PC-3 (cell line): ENCODE data around the gene CTSF. TPM values are rescaled to one million over a fixed set of nuclear protein-coding genes. Genes with fewer than 3 reads are reported as not detected.

Source experiments
- ATAC-seq: fragments of 200-7000 bp; cut with Tn5 transposase; 2 replicates; pipeline ENCODE4 v1.9.1; 2020; ENCODE audit warnings: mild to moderate bottlenecking, moderate library complexity
- BruUV-seq: library from RNA; stranded (reverse); fragments of 400-500 nt; replicated peaks from 2 replicates; lab custom pipeline; 2021; lab: Mats Ljungman, UMichigan
- CTCF ChIA-PET: fragments of 300-600 bp; sonication (Branson Sonifier 250); formaldehyde crosslinking; loops from one replicate; lab custom pipeline; 2022; ENCODE audit warnings: antibody characterized with exemption; lab: Charles Lee
- POLR2A ChIA-PET: fragments of 300-600 bp; sonication (Branson Sonifier 250); formaldehyde crosslinking; loops from one replicate; lab custom pipeline; 2022; ENCODE audit warnings: antibody characterized with exemption; ENCODE audit not compliant: unreplicated experiment; lab: Charles Lee
- DNase-seq: peaks from one replicate; pipeline ENCODE4 v3.0.0-alpha.2; 2015
- H2AFZ ChIP-seq: fragments of 300-600 bp; sonication (generic); 2 replicates; pipeline ENCODE4 v1.6.0; 2016; ENCODE audit warnings: antibody characterized with exemption, low read length
- H3F3A ChIP-seq: fragments of 300-600 bp; sonication (generic); one replicate; pipeline ENCODE4 v1.6.0; 2017; ENCODE audit warnings: antibody characterized with exemption, low read length, control low read depth, mild to moderate bottlenecking; ENCODE audit not compliant: unreplicated experiment
- H3K27ac ChIP-seq: fragments of 300-600 bp; sonication (generic); 2 replicates; pipeline ENCODE4 v1.5.1; 2016; ENCODE audit warnings: mild to moderate bottlenecking, low read length
- H3K27me3 ChIP-seq: fragments of 300-600 bp; sonication (generic); 2 replicates; pipeline ENCODE4 v1.6.1; 2016; ENCODE audit warnings: low read length, mixed read lengths
- H3K36me3 ChIP-seq: fragments of 300-600 bp; sonication (generic); 2 replicates; pipeline ENCODE4 v1.6.1; 2016; ENCODE audit warnings: low read depth, mixed run types, low read length, mixed read lengths
- H3K4me1 ChIP-seq: fragments of 300-600 bp; sonication (generic); 2 replicates; pipeline ENCODE4 v1.5.1; 2016; ENCODE audit warnings: low read length; ENCODE audit not compliant: insufficient read depth
- H3K4me2 ChIP-seq: fragments of 300-600 bp; sonication (generic); 2 replicates; pipeline ENCODE4 v1.6.0; 2016; ENCODE audit warnings: low read length
- H3K4me3 ChIP-seq: fragments of 300-600 bp; sonication (generic); 2 replicates; pipeline ENCODE4 v1.5.1; 2016; ENCODE audit warnings: mild to moderate bottlenecking, low read length, mixed read lengths
- H3K79me2 ChIP-seq: fragments of 300-600 bp; sonication (generic); 2 replicates; pipeline ENCODE4 v1.6.1; 2017; ENCODE audit warnings: low read length, mixed read lengths
- H3K9ac ChIP-seq: fragments of 300-600 bp; sonication (generic); 2 replicates; pipeline ENCODE4 v1.6.0; 2016; ENCODE audit warnings: mild to moderate bottlenecking, low read length
- H3K9me2 ChIP-seq: fragments of 300-600 bp; sonication (generic); replicated peaks from 2 replicates; pipeline ENCODE4 v1.6.1; 2016; ENCODE audit warnings: mixed run types, low read length, mixed read lengths
- H3K9me3 ChIP-seq: fragments of 300-600 bp; sonication (generic); 2 replicates; pipeline ENCODE4 v1.6.1; 2016; ENCODE audit warnings: low read length, mixed read lengths
- H4K20me1 ChIP-seq: fragments of 300-600 bp; sonication (generic); 2 replicates; pipeline ENCODE4 v1.6.1; 2016; ENCODE audit warnings: low read length, mixed read lengths
- CTCF ChIP-seq: fragments of 300-600 bp; sonication (generic); conservative IDR thresholded peaks from 2 replicates; pipeline ENCODE4 v1.5.1; 2017; ENCODE audit warnings: antibody characterized with exemption, low read depth, mild to moderate bottlenecking, low read length
- EZH2 ChIP-seq: fragments of 300-600 bp; sonication (generic); IDR thresholded peaks from one replicate; pipeline ENCODE4 v1.6.1; 2017; ENCODE audit warnings: antibody characterized with exemption, mild to moderate bottlenecking, low read length; ENCODE audit not compliant: unreplicated experiment
- EZH2phosphoT487 ChIP-seq: fragments of 300-600 bp; sonication (generic); IDR thresholded peaks from 2 replicates; pipeline ENCODE4 v1.6.1; 2018; ENCODE audit warnings: mild to moderate bottlenecking, antibody characterized with exemption, low read length, borderline replicate concordance
- intact Hi-C: fragments of 100-400 bp; cut with micrococcal nuclease; formaldehyde crosslinking; loops from 2 replicates; pipeline ENCODE4 v1.9.0; 2023
- total RNA-seq: library from RNA; depleted of rRNA; stranded (reverse); fragments of >200 nt; gene quantifications from 2 replicates; pipeline ENCODE4 v1.2.3, GENCODE V29; 2014

CTSF gene
- total RNA-seq, 1 experiment from 2014 or later: 9.4 TPM

- no peaks in the 10 kb centered on the region for H3F3A ChIP-seq
- ChIA-PET POLR2A (no interaction called here), CTCF (no interaction called here)
- no peaks in the 10 kb centered on the region for H3K36me3 ChIP-seq
- no peaks in the 10 kb centered on the region for H3K27me3 ChIP-seq
- intact Hi-C loops: no loop called here
- no peaks in the 10 kb centered on the region for H4K20me1 ChIP-seq
- H3K4me2 ChIP-seq: no peak overlapping the region
- no peak for ATAC-seq
- no peaks in the 10 kb centered on the region for H3K79me2 ChIP-seq
- no peaks in the 10 kb centered on the region for H3K9me3 ChIP-seq
- H3K9ac ChIP-seq: no peak overlapping the region
- H3K27ac ChIP-seq: no peak overlapping the region
- no peak overlapping the region for H3K4me3 ChIP-seq
- peaks cover 6% of the 10 kb centered on the region; the same call in 1 of the 2 replicates for H3K4me1 ChIP-seq
- no TSS peak for BruUV-seq
- TF ChIP-seq EZH2: no peak
- no peak for TF ChIP-seq EZH2phosphoT487
- TF ChIP-seq CTCF: no peak
- DNase-seq: no peak
- H2AFZ ChIP-seq: no peak overlapping the region
- no peaks in the 10 kb centered on the region for H3K9me2 ChIP-seq
Observed at GRCh38 chr11:66563832-66564231, 4.6 kb downstream of the CTSF start.

GRCh38 chr11:66562907-66563583 lies 5.4 kb downstream of the CTSF start:
- no peaks in the 10 kb centered on the region for H3K36me3 ChIP-seq
- POLR2A ChIA-PET: no interaction called here
- no peaks in the 10 kb centered on the region for H3F3A ChIP-seq
- H3K4me2 ChIP-seq: no peak overlapping the region
- no peak overlapping the region for H3K9ac ChIP-seq
- no peak for ATAC-seq
- CTCF ChIA-PET: no interaction called here
- H3K4me3 ChIP-seq: no peak overlapping the region
- no peaks in the 10 kb centered on the region for H3K79me2 ChIP-seq
- no peaks in the 10 kb centered on the region for H3K4me1 ChIP-seq
- H3K9me2 ChIP-seq: no peaks in the 10 kb centered on the region
- no peak overlapping the region for H2AFZ ChIP-seq
- no peak for DNase-seq
- BruUV-seq: no TSS peak
- H3K9me3 ChIP-seq: no peaks in the 10 kb centered on the region
- no peaks in the 10 kb centered on the region for H4K20me1 ChIP-seq
- no peak overlapping the region for H3K27ac ChIP-seq
- no peak for TF ChIP-seq CTCF
- no peak for TF ChIP-seq EZH2phosphoT487
- TF ChIP-seq EZH2: no peak
- no peaks in the 10 kb centered on the region for H3K27me3 ChIP-seq
- intact Hi-C loops: no loop called here

GRCh38 chr11:66562275-66562674 lies 6.1 kb downstream of the CTSF start:
- H3K9me2 ChIP-seq: no peaks in the 10 kb centered on the region
- H3K36me3 ChIP-seq: no peaks in the 10 kb centered on the region
- H3K27ac ChIP-seq: no peak overlapping the region
- no TSS peak for BruUV-seq
- no peak for TF ChIP-seq EZH2
- TF ChIP-seq CTCF: no peak
- no peak for TF ChIP-seq EZH2phosphoT487
- no peaks in the 10 kb centered on the region for H3K27me3 ChIP-seq
- intact Hi-C loops: no loop called here
- H2AFZ ChIP-seq: no peak overlapping the region
- DNase-seq (no peak), ATAC-seq (no peak)
- no peak overlapping the region for H3K4me3 ChIP-seq
- H4K20me1 ChIP-seq: no peaks in the 10 kb centered on the region
- H3K9me3 ChIP-seq: no peaks in the 10 kb centered on the region
- CTCF ChIA-PET: interaction anchor here (0.5 kb wide), 1 partner anchor 31 kb away, joined by 6 read pairs; the partner anchor contains the start of genes CCDC87 and CCS
- H3K4me1 ChIP-seq: no peaks in the 10 kb centered on the region
- H3K79me2 ChIP-seq: no peaks in the 10 kb centered on the region
- no peak overlapping the region for H3K9ac ChIP-seq
- H3F3A ChIP-seq: no peaks in the 10 kb centered on the region
- no peak overlapping the region for H3K4me2 ChIP-seq
- POLR2A ChIA-PET: no interaction called here
